Measurements from ENCODE around the gene MTCH1. TPM values are rescaled to one million over a fixed set of nuclear protein-coding genes. Genes with fewer than 3 reads are reported as not detected.

MTCH1 gene
- total RNA-seq, 1 experiment from 2014 or later = 161 TPM

DNA sequence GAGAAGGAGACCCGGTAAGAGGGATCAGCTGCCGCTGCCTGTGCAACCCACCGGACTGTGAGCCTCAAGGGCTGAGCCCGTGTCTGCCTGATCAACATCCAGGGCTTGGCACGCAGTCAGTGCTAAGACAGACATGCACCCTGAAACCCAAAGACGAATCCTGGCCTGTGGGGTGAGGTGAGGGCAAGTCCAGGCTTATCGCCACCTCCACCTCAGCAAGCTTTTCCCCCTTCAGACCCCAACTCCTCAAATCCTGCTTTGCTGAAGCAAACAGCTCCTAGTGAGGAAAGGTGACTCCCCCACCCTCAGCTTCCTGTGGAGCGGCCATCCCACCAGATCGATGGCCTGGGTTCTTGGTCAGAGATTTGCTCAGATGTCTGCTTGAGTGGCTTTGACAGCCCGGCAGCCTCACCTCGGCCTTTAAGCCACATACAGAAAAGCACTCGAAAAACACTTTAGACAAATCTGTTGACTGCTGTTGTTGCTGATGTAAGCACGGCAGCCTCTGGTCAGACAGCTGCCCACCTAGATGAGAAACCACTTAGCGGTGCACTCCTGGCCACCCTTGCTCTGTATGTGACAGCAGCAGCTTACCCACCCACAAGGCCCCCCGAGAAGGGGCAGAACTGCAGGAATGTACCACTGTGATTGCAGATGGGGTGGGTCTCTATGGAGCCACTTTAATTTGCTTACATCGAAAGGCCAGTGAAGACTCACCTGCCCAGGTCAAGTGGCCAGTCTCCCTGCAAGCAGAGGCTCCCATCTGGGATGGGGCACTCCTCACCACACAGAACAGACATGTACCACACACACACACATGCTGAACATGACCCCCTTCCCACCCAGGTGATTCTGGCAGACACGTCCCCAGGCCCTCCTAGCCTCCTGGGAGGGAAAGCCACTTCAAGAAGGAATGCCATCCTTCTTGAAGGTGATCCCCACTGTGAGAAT, 14.8 kb downstream of the MTCH1 start:
- ChIA-PET RAD21 (ENCODE audit: low non-redundant PET in 1 of 2, low total read pairs in 2 of 2, uncharacterized antibody in 2 of 2, unreplicated experiment in 2 of 2) (no interaction called here), POLR2A (interaction anchor here (0.6 kb wide), 1 partner anchor 82 kb away, joined by 3 read pairs; no protein-coding TSS in a partner anchor), CTCF (no interaction called here)
- H3K4me3 ChIP-seq (replicated peaks in 1 of 2; ENCODE audit: low read depth in 1 of 2, low read length in 2 of 2) = no peak overlapping the region
- no peak for TF ChIP-seq SRF (IDR thresholded peaks at IDR 0.05; ENCODE audit: low read depth)
- no peak for TF ChIP-seq POLR2AphosphoS5 (IDR thresholded peaks at IDR 0.05; ENCODE audit: low read depth, low read length)
- no peak for TF ChIP-seq JUND (IDR thresholded peaks at IDR 0.05)
- TF ChIP-seq TCF7L2 (IDR thresholded peaks at IDR 0.05; ENCODE audit: borderline replicate concordance, extremely low read depth, insufficient read depth, insufficient read length) = no peak
- TF ChIP-seq, protein P1, sequence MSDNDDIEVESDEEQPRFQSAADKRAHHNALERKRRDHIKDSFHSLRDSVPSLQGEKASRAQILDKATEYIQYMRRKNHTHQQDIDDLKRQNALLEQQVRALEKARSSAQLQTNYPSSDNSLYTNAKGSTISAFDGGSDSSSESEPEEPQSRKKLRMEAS (IDR thresholded peaks at IDR 0.05) = no peak
- no peak for TF ChIP-seq SIN3A (IDR thresholded peaks at IDR 0.05; ENCODE audit: low read depth)
- no peak for TF ChIP-seq CBX3 (IDR thresholded peaks at IDR 0.05; ENCODE audit: low read depth)
- TF ChIP-seq ELF1 (IDR thresholded peaks at IDR 0.05; ENCODE audit: borderline replicate concordance, low read depth) = no peak
- no peak for TF ChIP-seq SP1 (IDR thresholded peaks at IDR 0.05; ENCODE audit: low read depth)
- TF ChIP-seq CEBPB (IDR thresholded peaks at IDR 0.05; ENCODE audit: low read depth) = no peak
- TF ChIP-seq POLR2A (IDR thresholded peaks at IDR 0.05; ENCODE audit: borderline replicate concordance, extremely low read depth, insufficient read depth, insufficient read length) = no peak
- TF ChIP-seq EGR1 (IDR thresholded peaks at IDR 0.05; ENCODE audit: low read depth) = no peak
- no peak for TF ChIP-seq YY1 (IDR thresholded peaks at IDR 0.05; ENCODE audit: extremely low read depth, insufficient replicate concordance, low read depth, low read length)
- TF ChIP-seq CTCF (IDR thresholded peaks at IDR 0.05 in 2 of 3, conservative IDR thresholded peaks at IDR 0.05 in 1 of 3; ENCODE audit: borderline replicate concordance in 1 of 3, insufficient read depth in 1 of 3, low read depth in 2 of 3, low read length in 2 of 3) = no peak
- TF ChIP-seq EZH2phosphoT487 (IDR thresholded peaks at IDR 0.05; ENCODE audit: borderline replicate concordance) = no peak
- no peak for TF ChIP-seq ZFX (IDR thresholded peaks at IDR 0.05)
- TF ChIP-seq, protein P2, sequence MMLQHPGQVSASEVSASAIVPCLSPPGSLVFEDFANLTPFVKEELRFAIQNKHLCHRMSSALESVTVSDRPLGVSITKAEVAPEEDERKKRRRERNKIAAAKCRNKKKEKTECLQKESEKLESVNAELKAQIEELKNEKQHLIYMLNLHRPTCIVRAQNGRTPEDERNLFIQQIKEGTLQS (IDR thresholded peaks at IDR 0.05) = no peak
- H3K4me2 ChIP-seq (ENCODE audit: low read length) = no peak overlapping the region
- H3K4me1 ChIP-seq (ENCODE audit: control insufficient read depth in 1 of 2, insufficient read depth in 2 of 2, low read length in 2 of 2) = no peaks in the 10 kb centered on the region
- H3K9me2 ChIP-seq (ENCODE audit: insufficient read depth) = no peaks in the 10 kb centered on the region
- H4K20me1 ChIP-seq (ENCODE audit: insufficient read depth) = no peaks in the 10 kb centered on the region
- intact Hi-C loops (cut with micrococcal nuclease) = no loop called here
- H3K36me3 ChIP-seq (ENCODE audit: control insufficient read depth in 1 of 2, insufficient read depth in 2 of 2, low read length in 2 of 2) = peaks cover 55 to 80% of the 10 kb centered on the region in 2 experiments
- ATAC-seq (no peak), DNase-seq (ENCODE audit: low read depth, low spot score) (no peak)
- no peaks in the 10 kb centered on the region for H3K9me3 ChIP-seq (ENCODE audit: control insufficient read depth in 1 of 2, insufficient read depth in 1 of 2, low read depth in 1 of 2, low read length in 2 of 2)
- no peak overlapping the region for H2AFZ ChIP-seq (ENCODE audit: low read depth, low read length, poor library complexity, severe bottlenecking)
- BruUV-seq (replicated peaks) = no TSS peak
- H3K27me3 ChIP-seq (ENCODE audit: insufficient read depth, low read length) = no peaks in the 10 kb centered on the region
- H3K79me2 ChIP-seq (ENCODE audit: insufficient read depth, low read length) = no peaks in the 10 kb centered on the region; the same call in 1 of the 2 replicates
- no peak overlapping the region for H3K9ac ChIP-seq (ENCODE audit: low read length)
- H3K27ac ChIP-seq (ENCODE audit: low read depth, low read length) = peak overlapping the region; percentile 35

All from HCT116 (cell line).